ENCODE data around the gene RBM34.
"Not testable (repeated sequence)": the region's sequence is repeated elsewhere in the genome, so short reads cannot be mapped to it uniquely, and the experiment has no call there.

GRCh38 chr1:235097501-235097900, 63.5 kb downstream of the RBM34 start:
- TF ChIP-seq, protein P1, sequence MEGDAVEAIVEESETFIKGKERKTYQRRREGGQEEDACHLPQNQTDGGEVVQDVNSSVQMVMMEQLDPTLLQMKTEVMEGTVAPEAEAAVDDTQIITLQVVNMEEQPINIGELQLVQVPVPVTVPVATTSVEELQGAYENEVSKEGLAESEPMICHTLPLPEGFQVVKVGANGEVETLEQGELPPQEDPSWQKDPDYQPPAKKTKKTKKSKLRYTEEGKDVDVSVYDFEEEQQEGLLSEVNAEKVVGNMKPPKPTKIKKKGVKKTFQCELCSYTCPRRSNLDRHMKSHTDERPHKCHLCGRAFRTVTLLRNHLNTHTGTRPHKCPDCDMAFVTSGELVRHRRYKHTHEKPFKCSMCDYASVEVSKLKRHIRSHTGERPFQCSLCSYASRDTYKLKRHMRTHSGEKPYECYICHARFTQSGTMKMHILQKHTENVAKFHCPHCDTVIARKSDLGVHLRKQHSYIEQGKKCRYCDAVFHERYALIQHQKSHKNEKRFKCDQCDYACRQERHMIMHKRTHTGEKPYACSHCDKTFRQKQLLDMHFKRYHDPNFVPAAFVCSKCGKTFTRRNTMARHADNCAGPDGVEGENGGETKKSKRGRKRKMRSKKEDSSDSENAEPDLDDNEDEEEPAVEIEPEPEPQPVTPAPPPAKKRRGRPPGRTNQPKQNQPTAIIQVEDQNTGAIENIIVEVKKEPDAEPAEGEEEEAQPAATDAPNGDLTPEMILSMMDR (IDR thresholded peaks at IDR 0.05), result not testable (repeated sequence)
- not testable (repeated sequence) for TF ChIP-seq POLR2A (IDR thresholded peaks at IDR 0.05)

Measured in thyroid gland (tissue), 4 donors.